ENCODE results near the gene SGIP1. TPM values are rescaled to one million over a fixed set of nuclear protein-coding genes. Genes with fewer than 3 reads are reported as not detected.
A peak's percentile ranks its signal among the peaks of the same experiment; 100 is the strongest.
"Not testable (repeated sequence)": the region's sequence is repeated elsewhere in the genome, so short reads cannot be mapped to it uniquely, and the experiment has no call there.

The SGIP1 gene
- total and polyA plus RNA-seq, 2 experiments from 2014 or later, result 4.0 to 7.7 TPM

GRCh38 chr1:66732407-66733166, 198.6 kb downstream of the SGIP1 start:
- TF ChIP-seq EZH2phosphoT487 (IDR thresholded peaks at IDR 0.05; ENCODE audit: insufficient read depth, low read depth) (no peak), EZH2 (IDR thresholded peaks at IDR 0.05; ENCODE audit: insufficient read depth, poor library complexity, severe bottlenecking) (no peak)
- Histone ChIP-seq H3K27me3 (replicated peaks; ENCODE audit: insufficient read depth) (no peaks in the 10 kb centered on the region), H3K4me3 (no peak overlapping the region), H3K4me1 (ENCODE audit: insufficient read depth) (peaks cover 34% of the 10 kb centered on the region), H3K4me2 (ENCODE audit: unreplicated experiment) (peak overlapping the region; percentile 69), H3K27ac (peak overlapping the region; percentile 17; the same call in 1 of the 2 replicates), H3K9me3 (ENCODE audit: low read depth) (no peaks in the 10 kb centered on the region), H3K36me3 (ENCODE audit: low read depth) (no peaks in the 10 kb centered on the region), H3F3A (ENCODE audit: insufficient read depth) (peaks cover 18% of the 10 kb centered on the region), H4K20me1 (ENCODE audit: insufficient read depth) (no peaks in the 10 kb centered on the region), H3K79me2 (ENCODE audit: insufficient read depth) (no peaks in the 10 kb centered on the region), H2AFZ (no peak overlapping the region), H3K9me2 (ENCODE audit: insufficient read depth) (no peaks in the 10 kb centered on the region), H3K9ac (no peak overlapping the region)
- DNase-seq, result peak; percentile 52
- in situ Hi-C loops (cut with MboI), result loop anchor here (25.0 kb wide), 1 partner anchor 770 kb away; no protein-coding TSS in a partner anchor
- WGBS, 2 experiments (ENCODE audit: low coverage in 1 of 2, low lambda C conversion rate in 2 of 2, missing lambda C conversion rate in 2 of 2), result 0% methylated on average over 1 of the region's 1 CpG

GRCh38 chr1:66733348-66734017, 199.5 kb downstream of the SGIP1 start:
- no peaks in the 10 kb centered on the region for H3K9me2 ChIP-seq (ENCODE audit: insufficient read depth)
- 95% methylated on average over 7 of the region's 7 CpGs for WGBS, 2 experiments (ENCODE audit: low coverage in 1 of 2, low lambda C conversion rate in 2 of 2, missing lambda C conversion rate in 2 of 2)
- no peak overlapping the region for H2AFZ ChIP-seq
- H3K4me2 ChIP-seq (ENCODE audit: unreplicated experiment), result peak overlapping the region; percentile 69
- H3K9ac ChIP-seq, result no peak overlapping the region
- peak; percentile 27 for DNase-seq
- H3F3A ChIP-seq (ENCODE audit: insufficient read depth), result peaks cover 18% of the 10 kb centered on the region
- no peaks in the 10 kb centered on the region for H4K20me1 ChIP-seq (ENCODE audit: insufficient read depth)
- H3K9me3 ChIP-seq (ENCODE audit: low read depth), result no peaks in the 10 kb centered on the region
- H3K4me1 ChIP-seq (ENCODE audit: insufficient read depth), result peaks cover 25% of the 10 kb centered on the region
- H3K27ac ChIP-seq, result no peak overlapping the region
- no peak overlapping the region for H3K4me3 ChIP-seq
- TF ChIP-seq EZH2phosphoT487 (IDR thresholded peaks at IDR 0.05; ENCODE audit: insufficient read depth, low read depth) (no peak), EZH2 (IDR thresholded peaks at IDR 0.05; ENCODE audit: insufficient read depth, poor library complexity, severe bottlenecking) (no peak)
- in situ Hi-C loops (cut with MboI), result loop anchor here (25.0 kb wide), 1 partner anchor 771 kb away; no protein-coding TSS in a partner anchor
- no peaks in the 10 kb centered on the region for H3K36me3 ChIP-seq (ENCODE audit: low read depth)
- H3K27me3 ChIP-seq (replicated peaks; ENCODE audit: insufficient read depth), result no peaks in the 10 kb centered on the region
- no peaks in the 10 kb centered on the region for H3K79me2 ChIP-seq (ENCODE audit: insufficient read depth)

- H2AFZ ChIP-seq; H3K9me2 ChIP-seq (ENCODE audit: insufficient read depth); H3K27ac ChIP-seq; H4K20me1 ChIP-seq (ENCODE audit: insufficient read depth); H3K36me3 ChIP-seq (ENCODE audit: low read depth); H3K4me3 ChIP-seq; DNase-seq; H3K4me2 ChIP-seq (ENCODE audit: unreplicated experiment); H3K27me3 ChIP-seq (replicated peaks; ENCODE audit: insufficient read depth); H3K79me2 ChIP-seq (ENCODE audit: insufficient read depth); H3K9ac ChIP-seq; H3K9me3 ChIP-seq (ENCODE audit: low read depth): not testable (repeated sequence)
- Histone ChIP-seq H3K4me1 (ENCODE audit: insufficient read depth) (peaks cover 24% of the 10 kb centered on the region), H3F3A (ENCODE audit: insufficient read depth) (peaks cover 18% of the 10 kb centered on the region)
- in situ Hi-C loops (cut with MboI), result loop anchor here (25.0 kb wide), 1 partner anchor 772 kb away; no protein-coding TSS in a partner anchor
- 76 to 79% methylated on average over 5 to 6 of the region's 6 CpGs for WGBS, 2 experiments (ENCODE audit: low coverage in 1 of 2, low lambda C conversion rate in 2 of 2, missing lambda C conversion rate in 2 of 2)
These were observed 200.6 kb downstream of the SGIP1 start for GRCh38 chr1:66734531-66734930.

- no peak overlapping the region for H3K27ac ChIP-seq
- no peak overlapping the region for H3K4me3 ChIP-seq
- H3K36me3 ChIP-seq (ENCODE audit: low read depth), result no peaks in the 10 kb centered on the region
- peaks cover 10% of the 10 kb centered on the region for H3K4me1 ChIP-seq (ENCODE audit: insufficient read depth)
- H2AFZ ChIP-seq, result no peak overlapping the region
- no peaks in the 10 kb centered on the region for H3K9me2 ChIP-seq (ENCODE audit: insufficient read depth)
- H4K20me1 ChIP-seq (ENCODE audit: insufficient read depth), result no peaks in the 10 kb centered on the region
- 71 to 82% methylated on average over 2 of the region's 2 CpGs for WGBS, 2 experiments (ENCODE audit: low coverage in 1 of 2, low lambda C conversion rate in 2 of 2, missing lambda C conversion rate in 2 of 2)
- H3K9ac ChIP-seq, result no peak overlapping the region
- no peak for DNase-seq
- in situ Hi-C loops (cut with MboI), result loop anchor here (25.0 kb wide), 1 partner anchor 776 kb away; no protein-coding TSS in a partner anchor
- no peak overlapping the region for H3K4me2 ChIP-seq (ENCODE audit: unreplicated experiment)
- H3K79me2 ChIP-seq (ENCODE audit: insufficient read depth), result no peaks in the 10 kb centered on the region
- peaks cover 6% of the 10 kb centered on the region for H3F3A ChIP-seq (ENCODE audit: insufficient read depth)
- no peaks in the 10 kb centered on the region for H3K9me3 ChIP-seq (ENCODE audit: low read depth)
- H3K27me3 ChIP-seq (replicated peaks; ENCODE audit: insufficient read depth), result no peaks in the 10 kb centered on the region
- TF ChIP-seq EZH2phosphoT487 (IDR thresholded peaks at IDR 0.05; ENCODE audit: insufficient read depth, low read depth) (no peak), EZH2 (IDR thresholded peaks at IDR 0.05; ENCODE audit: insufficient read depth, poor library complexity, severe bottlenecking) (no peak)
These were observed 203.9 kb downstream of the SGIP1 start for GRCh38 chr1:66737836-66738235.
